HFF-Myc (cell line): ENCODE results near the gene OOSP3.
"Not testable (repeated sequence)": the region's sequence is repeated elsewhere in the genome, so short reads cannot be mapped to it uniquely, and the experiment has no call there.

Experiments used
- DNase-seq: peaks from one replicate; pipeline ENCODE4 v3.0.0-alpha.2; 2011; ENCODE audit warnings: low read depth; ENCODE audit errors: extremely low read depth
- H3K4me3 ChIP-seq: replicated peaks from 2 replicates; pipeline ENCODE4 v1.5.1; 2011; ENCODE audit warnings: low read depth, mild to moderate bottlenecking, control low read depth, low read length
- CTCF ChIP-seq: IDR thresholded peaks from 2 replicates; pipeline ENCODE4 v1.5.1; 2012; ENCODE audit warnings: mild to moderate bottlenecking, low read depth, low read length, control low read depth; ENCODE audit errors: missing control alignments

OOSP3 gene

GRCh38 chr11:59875856-59876519 is 2.6 kb upstream of the OOSP3 start:
- TF ChIP-seq CTCF = no peak
- DNase-seq = no peak
- H3K4me3 ChIP-seq = no peak overlapping the region

- H3K4me3 ChIP-seq = no peak overlapping the region
- no peak for TF ChIP-seq CTCF
- no peak for DNase-seq
Measured at GRCh38 chr11:59877325-59877724, 1.3 kb upstream of the OOSP3 start.

- no peak overlapping the region for H3K4me3 ChIP-seq
- DNase-seq = no peak
- no peak for TF ChIP-seq CTCF
Measured at GRCh38 chr11:59877784-59878183, 798 bp upstream of the OOSP3 start.

- TF ChIP-seq CTCF = no peak
- H3K4me3 ChIP-seq = no peak overlapping the region
- DNase-seq = no peak
Measured at GRCh38 chr11:59879567-59879966, 985 bp downstream of the OOSP3 start.

GRCh38 chr11:59883597-59883996 is 5.0 kb downstream of the OOSP3 start:
- no peak for TF ChIP-seq CTCF
- no peak for DNase-seq
- H3K4me3 ChIP-seq = no peak overlapping the region

GRCh38 chr11:59887156-59887555 is 8.6 kb downstream of the OOSP3 start:
- not testable (repeated sequence) for H3K4me3 ChIP-seq, DNase-seq

- H3K4me3 ChIP-seq = no peak overlapping the region
- no peak for DNase-seq
- TF ChIP-seq CTCF = no peak
Measured at GRCh38 chr11:59891781-59892181, 13.2 kb downstream of the OOSP3 start.
